ENCODE measurements around the gene MATR3. TPM values are rescaled to one million over a fixed set of nuclear protein-coding genes. Genes with fewer than 3 reads are reported as not detected.
A peak's percentile ranks its signal among the peaks of the same experiment; 100 is the strongest.
"Not testable (repeated sequence)": the region's sequence is repeated elsewhere in the genome, so short reads cannot be mapped to it uniquely, and the experiment has no call there.

Gene MATR3
- total RNA-seq, 6 experiments from 2014 or later = 117 to 179 (median 140) TPM

GRCh38 chr5:139308797-139309196 lies 15.3 kb downstream of the MATR3 start:
- H3K4me1 Mint-ChIP-seq (ENCODE audit: low read depth) = peaks cover 74% of the 10 kb centered on the region
- H3K27me3 Mint-ChIP-seq (ENCODE audit: insufficient read depth) = no peaks in the 10 kb centered on the region
- no peak for TF ChIP-seq CTCF (IDR thresholded peaks at IDR 0.05)
- no peak for DNase-seq
- peak overlapping the region; percentile 34; the same call in 1 of the 2 replicates for H3K27ac Mint-ChIP-seq
- no peaks in the 10 kb centered on the region for H3K9me3 Mint-ChIP-seq
- H3K36me3 Mint-ChIP-seq (ENCODE audit: low read depth) = peaks cover 18% of the 10 kb centered on the region; the same call in 1 of the 2 replicates
- no peak overlapping the region; the same call in 1 of the 2 replicates for H3K4me3 Mint-ChIP-seq

- H3K9me3 Mint-ChIP-seq; H3K27ac Mint-ChIP-seq; H3K4me3 Mint-ChIP-seq; DNase-seq; H3K27me3 Mint-ChIP-seq (ENCODE audit: insufficient read depth): not testable (repeated sequence)
- H3K4me1 Mint-ChIP-seq (ENCODE audit: low read depth) = peaks cover 59% of the 10 kb centered on the region
- H3K36me3 Mint-ChIP-seq (ENCODE audit: low read depth) = peaks cover 29% of the 10 kb centered on the region
Measured at GRCh38 chr5:139310715-139311186, 17.2 kb downstream of the MATR3 start.

GRCh38 chr5:139312075-139312474 lies 18.5 kb downstream of the MATR3 start:
- DNase-seq = no peak
- H3K4me3 Mint-ChIP-seq = no peak overlapping the region
- peaks cover 47% of the 10 kb centered on the region for H3K4me1 Mint-ChIP-seq (ENCODE audit: low read depth)
- no peak overlapping the region for H3K27ac Mint-ChIP-seq
- no peaks in the 10 kb centered on the region for H3K9me3 Mint-ChIP-seq
- TF ChIP-seq CTCF (IDR thresholded peaks at IDR 0.05) = no peak
- no peaks in the 10 kb centered on the region for H3K27me3 Mint-ChIP-seq (ENCODE audit: insufficient read depth)
- peaks cover 35% of the 10 kb centered on the region for H3K36me3 Mint-ChIP-seq (ENCODE audit: low read depth)

GRCh38 chr5:139314276-139314675 lies 20.7 kb downstream of the MATR3 start:
- peaks cover 26% of the 10 kb centered on the region for H3K4me1 Mint-ChIP-seq (ENCODE audit: low read depth)
- no peak for TF ChIP-seq CTCF (IDR thresholded peaks at IDR 0.05)
- H3K36me3 Mint-ChIP-seq (ENCODE audit: low read depth) = peaks cover 18% of the 10 kb centered on the region
- H3K4me3 Mint-ChIP-seq = no peak overlapping the region
- no peak overlapping the region for H3K27ac Mint-ChIP-seq
- no peaks in the 10 kb centered on the region for H3K27me3 Mint-ChIP-seq (ENCODE audit: insufficient read depth)
- DNase-seq = no peak
- no peaks in the 10 kb centered on the region for H3K9me3 Mint-ChIP-seq

- H3K4me1 Mint-ChIP-seq (ENCODE audit: low read depth) = peaks cover 20% of the 10 kb centered on the region
- H3K27me3 Mint-ChIP-seq (ENCODE audit: insufficient read depth) = no peaks in the 10 kb centered on the region
- H3K27ac Mint-ChIP-seq = no peak overlapping the region
- no peak for TF ChIP-seq CTCF (IDR thresholded peaks at IDR 0.05)
- no peaks in the 10 kb centered on the region for H3K9me3 Mint-ChIP-seq
- peaks cover 18% of the 10 kb centered on the region for H3K36me3 Mint-ChIP-seq (ENCODE audit: low read depth)
- DNase-seq = no peak
- no peak overlapping the region for H3K4me3 Mint-ChIP-seq
Measured at GRCh38 chr5:139315056-139315615, 21.6 kb downstream of the MATR3 start.

GRCh38 chr5:139335811-139336210 lies 42.3 kb downstream of the MATR3 start:
- Mint-ChIP-seq H3K27ac (peak overlapping the region; percentile 36; the same call in 1 of the 2 replicates), H3K4me1 (ENCODE audit: low read depth) (peaks cover 21% of the 10 kb centered on the region), H3K36me3 (ENCODE audit: low read depth) (peaks cover 13% of the 10 kb centered on the region), H3K4me3 (no peak overlapping the region), H3K9me3 (no peaks in the 10 kb centered on the region), H3K27me3 (ENCODE audit: insufficient read depth) (peaks cover 5% of the 10 kb centered on the region)
- TF ChIP-seq CTCF (IDR thresholded peaks at IDR 0.05) = no peak
- no peak for DNase-seq

Measured in HFFc6 (cell line).